GM21423 (cell line): ENCODE results near the gene PRKN.

Experiments used
- ATAC-seq: cut with Tn5 transposase; IDR thresholded peaks from one replicate; pipeline ENCODE4 v1.9.1; 2021; ENCODE audit warnings: mild to moderate bottlenecking, moderate library complexity; ENCODE audit not compliant: unreplicated experiment

PRKN gene

DNA sequence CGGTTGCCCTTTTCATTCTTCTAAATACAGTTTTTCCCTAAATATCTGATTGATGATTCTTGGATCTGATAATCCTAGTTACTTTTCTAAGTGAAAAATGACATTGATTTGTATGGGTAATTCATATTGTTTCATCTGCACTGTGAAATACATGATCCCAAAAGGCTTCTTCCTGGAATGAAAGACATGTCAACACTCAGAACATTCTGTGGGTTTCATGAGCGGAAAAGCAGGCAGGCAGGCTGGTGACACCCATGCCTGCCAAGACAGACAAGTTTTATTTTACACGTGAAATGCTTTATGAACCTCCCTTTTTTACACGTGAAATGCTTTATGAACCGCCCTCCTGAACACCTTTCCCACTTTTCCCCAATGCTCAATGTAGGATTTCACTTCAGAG is 105.0 kb downstream of the PRKN start:
- ATAC-seq: no peak

- no peak for ATAC-seq
Measured at GRCh38 chr6:162621246-162621645, 106.3 kb downstream of the PRKN start.

DNA sequence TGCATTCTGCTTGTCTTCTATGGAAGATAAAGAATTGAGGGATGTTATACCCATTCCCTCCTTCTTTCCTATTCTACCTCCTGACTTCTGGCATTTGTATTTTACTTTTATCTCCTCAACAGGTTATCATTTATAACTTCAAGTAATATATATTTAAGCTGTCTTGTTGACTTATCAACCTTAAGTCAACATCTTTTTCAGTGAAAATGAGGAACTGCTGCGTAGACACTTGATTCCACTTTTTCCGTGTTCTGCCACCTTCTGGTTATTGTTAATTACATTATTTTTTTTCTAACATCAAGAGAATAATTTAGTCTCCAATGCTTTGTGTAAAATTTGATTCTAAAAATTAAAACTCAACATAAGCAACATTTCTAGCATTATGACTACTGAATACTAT is 107.5 kb downstream of the PRKN start:
- no peak for ATAC-seq

DNA sequence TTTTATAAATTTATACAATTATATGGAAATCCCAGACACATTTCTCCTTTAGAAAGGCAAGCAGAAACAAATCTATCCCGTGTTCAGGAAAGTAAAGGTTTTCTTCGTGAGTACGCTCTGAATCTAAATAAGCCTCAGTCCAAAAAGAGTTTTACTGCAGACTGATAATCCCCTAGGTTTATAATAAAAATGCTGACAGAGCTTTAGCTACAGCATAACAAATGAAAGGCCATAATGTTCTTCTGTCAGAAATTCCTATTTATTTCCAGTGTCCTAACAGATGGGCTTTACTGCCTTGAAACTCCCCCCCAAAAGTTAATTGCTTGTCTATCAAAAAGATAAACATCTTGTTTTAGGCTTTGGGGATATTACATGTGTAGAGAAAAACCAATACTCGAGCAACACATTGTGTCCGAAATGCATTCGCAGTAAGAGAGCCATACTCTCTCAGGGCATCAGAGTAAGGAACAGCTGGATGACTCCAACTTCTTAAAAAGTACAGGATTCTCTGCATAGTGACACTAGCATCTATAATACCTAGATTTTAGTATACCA is 109.0 kb downstream of the PRKN start:
- ATAC-seq: no peak

- ATAC-seq: no peak
Measured at GRCh38 chr6:162615016-162615705, 112.4 kb downstream of the PRKN start.

DNA sequence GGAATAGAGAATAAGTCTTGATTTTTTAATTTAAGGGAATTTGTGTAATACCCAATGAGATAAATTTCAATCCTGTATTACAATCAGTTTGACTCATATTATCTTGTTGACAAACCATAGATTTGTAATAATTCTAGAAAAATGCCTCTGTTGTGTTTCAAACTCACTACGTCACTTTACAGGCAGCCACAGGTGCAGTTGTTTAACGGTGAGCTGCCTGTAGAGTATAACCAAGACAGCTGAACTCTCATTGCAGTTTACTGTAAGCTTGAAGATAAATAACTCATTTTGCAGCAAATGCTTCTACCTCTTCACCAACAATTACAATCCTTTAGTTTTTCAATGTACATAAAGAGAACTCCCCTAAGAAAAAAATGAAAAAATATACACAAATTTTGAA is 114.3 kb downstream of the PRKN start:
- no peak for ATAC-seq

GRCh38 chr6:162612613-162613012 is 115.0 kb downstream of the PRKN start:
- ATAC-seq: no peak

- ATAC-seq: no peak
Measured at GRCh38 chr6:162610351-162610750, 117.2 kb downstream of the PRKN start.

- no peak for ATAC-seq
Measured at GRCh38 chr6:162605881-162606280, 121.7 kb downstream of the PRKN start.

GRCh38 chr6:162603231-162604015 is 124.1 kb downstream of the PRKN start:
- no peak for ATAC-seq

GRCh38 chr6:162602759-162603158 is 124.8 kb downstream of the PRKN start:
- ATAC-seq: no peak

- no peak for ATAC-seq
Measured at GRCh38 chr6:162596676-162597075, 130.9 kb downstream of the PRKN start.

GRCh38 chr6:162591517-162591916 is 136.0 kb downstream of the PRKN start:
- no peak for ATAC-seq

GRCh38 chr6:162581988-162582780 is 145.4 kb downstream of the PRKN start:
- no peak for ATAC-seq

- ATAC-seq: no peak
Measured at GRCh38 chr6:162580619-162581018, 146.9 kb downstream of the PRKN start.

- no peak for ATAC-seq
Measured at GRCh38 chr6:162576016-162576415, 151.6 kb downstream of the PRKN start.

DNA sequence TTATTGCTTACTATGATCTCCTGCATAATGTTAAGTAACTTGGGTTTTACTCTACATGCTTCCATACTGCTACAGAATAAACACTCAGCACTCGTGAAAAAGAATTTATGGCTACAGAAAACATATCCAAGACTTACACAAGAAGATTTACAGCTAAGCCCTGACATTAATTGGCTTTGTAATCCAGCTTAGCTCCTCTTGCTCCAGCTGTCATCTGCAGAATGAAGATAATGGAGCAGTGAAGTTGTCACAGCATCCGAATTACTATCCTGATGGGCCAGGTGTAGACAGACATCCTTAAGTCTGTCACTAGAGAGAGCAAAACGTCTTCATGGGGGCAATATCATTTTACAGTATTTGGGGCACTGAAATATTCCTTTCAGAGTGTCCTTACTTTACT is 155.3 kb downstream of the PRKN start:
- ATAC-seq: no peak

- ATAC-seq: no peak
Measured at GRCh38 chr6:162568266-162568665, 159.3 kb downstream of the PRKN start.

GRCh38 chr6:162562041-162562440 is 165.5 kb downstream of the PRKN start:
- no peak for ATAC-seq

GRCh38 chr6:162560891-162561290 is 166.7 kb downstream of the PRKN start:
- ATAC-seq: no peak

DNA sequence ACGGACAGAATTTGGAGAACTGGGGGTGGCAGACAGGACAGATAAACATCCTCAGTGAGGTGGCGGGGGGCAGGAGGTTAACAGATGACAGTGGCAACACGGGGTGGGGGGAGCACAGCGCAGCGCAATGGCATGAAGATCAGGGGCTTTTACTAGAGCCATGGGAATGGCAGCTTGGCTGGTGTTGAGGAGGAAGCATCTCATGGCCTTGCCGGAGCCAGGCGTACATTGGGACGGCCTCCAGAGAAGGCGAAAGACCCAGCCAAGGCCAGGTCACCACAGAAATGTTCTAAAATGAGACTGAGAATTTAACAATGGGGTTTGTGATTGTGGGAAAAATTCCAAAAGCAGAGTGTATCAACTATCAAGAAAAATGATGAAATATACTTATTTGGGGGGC is 173.0 kb downstream of the PRKN start:
- ATAC-seq: no peak
